ENCODE results near the gene SULF2. TPM values are rescaled to one million over a fixed set of nuclear protein-coding genes. Genes with fewer than 3 reads are reported as not detected.

SULF2 gene
- total RNA-seq, 1 experiment from 2014 or later = 0.69 TPM

GRCh38 chr20:47780720-47781389, 4.4 kb downstream of the SULF2 start:
- Histone ChIP-seq H3K4me1 (ENCODE audit: insufficient read depth, low read length, poor library complexity, severe bottlenecking) (peaks cover 9% of the 10 kb centered on the region), H3K9me3 (ENCODE audit: low read depth, low read length, poor library complexity, severe bottlenecking) (no peaks in the 10 kb centered on the region), H3K36me3 (ENCODE audit: insufficient read depth, low read length, poor library complexity, severe bottlenecking) (no peaks in the 10 kb centered on the region), H3K4me3 (ENCODE audit: low read depth, low read length, poor library complexity, severe bottlenecking) (no peak overlapping the region), H3K27ac (ENCODE audit: low read depth, low read length, poor library complexity, severe bottlenecking) (no peak overlapping the region), H3K27me3 (replicated peaks; ENCODE audit: insufficient read depth, low read depth, low read length, poor library complexity) (peaks cover 26% of the 10 kb centered on the region)
- DNase-seq (ENCODE audit: low spot score) = no peak
- no TSS peak for BruUV-seq (replicated peaks)
- POLR2A ChIA-PET (ENCODE audit: low non-redundant PET) = no interaction called here
- CTCF ChIA-PET = no interaction called here
- TF ChIP-seq EZH2 (IDR thresholded peaks at IDR 0.05; ENCODE audit: borderline replicate concordance, low read depth, low read length, poor library complexity, severe bottlenecking) (no peak), CTCF (conservative IDR thresholded peaks at IDR 0.05; ENCODE audit: low read depth, low read length) (no peak)
- intact Hi-C loops (cut with micrococcal nuclease; ENCODE audit: unreplicated experiment) = loop anchor here (5.0 kb wide), 1 partner anchor 54 kb away; no protein-coding TSS in a partner anchor

- intact Hi-C loops (cut with micrococcal nuclease; ENCODE audit: unreplicated experiment) = no loop called here
- POLR2A ChIA-PET (ENCODE audit: low non-redundant PET) = interaction anchor here (0.6 kb wide), 1 partner anchor 576 kb away, joined by 6 read pairs; no protein-coding TSS in a partner anchor
- DNase-seq (ENCODE audit: low spot score) = no peak
- Histone ChIP-seq H3K4me3 (ENCODE audit: low read depth, low read length, poor library complexity, severe bottlenecking) (no peak overlapping the region), H3K9me3 (ENCODE audit: low read depth, low read length, poor library complexity, severe bottlenecking) (no peaks in the 10 kb centered on the region), H3K4me1 (ENCODE audit: insufficient read depth, low read length, poor library complexity, severe bottlenecking) (peaks cover 9% of the 10 kb centered on the region), H3K27me3 (replicated peaks; ENCODE audit: insufficient read depth, low read depth, low read length, poor library complexity) (peaks cover 10% of the 10 kb centered on the region), H3K27ac (ENCODE audit: low read depth, low read length, poor library complexity, severe bottlenecking) (no peak overlapping the region), H3K36me3 (ENCODE audit: insufficient read depth, low read length, poor library complexity, severe bottlenecking) (no peaks in the 10 kb centered on the region)
- TF ChIP-seq EZH2 (IDR thresholded peaks at IDR 0.05; ENCODE audit: borderline replicate concordance, low read depth, low read length, poor library complexity, severe bottlenecking) (no peak), CTCF (conservative IDR thresholded peaks at IDR 0.05; ENCODE audit: low read depth, low read length) (no peak)
- CTCF ChIA-PET = no interaction called here
- BruUV-seq (replicated peaks) = no TSS peak
Measured at GRCh38 chr20:47778398-47779354, 6.6 kb downstream of the SULF2 start.

GRCh38 chr20:47777220-47777619, 8.1 kb downstream of the SULF2 start:
- Histone ChIP-seq H3K4me3 (ENCODE audit: low read depth, low read length, poor library complexity, severe bottlenecking) (no peak overlapping the region), H3K36me3 (ENCODE audit: insufficient read depth, low read length, poor library complexity, severe bottlenecking) (no peaks in the 10 kb centered on the region), H3K4me1 (ENCODE audit: insufficient read depth, low read length, poor library complexity, severe bottlenecking) (peaks cover 13% of the 10 kb centered on the region), H3K27ac (ENCODE audit: low read depth, low read length, poor library complexity, severe bottlenecking) (no peak overlapping the region), H3K27me3 (replicated peaks; ENCODE audit: insufficient read depth, low read depth, low read length, poor library complexity) (no peaks in the 10 kb centered on the region), H3K9me3 (ENCODE audit: low read depth, low read length, poor library complexity, severe bottlenecking) (no peaks in the 10 kb centered on the region)
- TF ChIP-seq CTCF (conservative IDR thresholded peaks at IDR 0.05; ENCODE audit: low read depth, low read length) (no peak), EZH2 (IDR thresholded peaks at IDR 0.05; ENCODE audit: borderline replicate concordance, low read depth, low read length, poor library complexity, severe bottlenecking) (no peak)
- intact Hi-C loops (cut with micrococcal nuclease; ENCODE audit: unreplicated experiment) = no loop called here
- CTCF ChIA-PET = no interaction called here
- no TSS peak for BruUV-seq (replicated peaks)
- no peak for DNase-seq (ENCODE audit: low spot score)
- POLR2A ChIA-PET (ENCODE audit: low non-redundant PET) = no interaction called here
